Measurements from ENCODE around the gene ATP10A.

The ATP10A gene

GRCh38 chr15:25675396-25675795 lies 187.7 kb downstream of the ATP10A start:
- TF ChIP-seq ZFX (IDR thresholded peaks at IDR 0.05) (no peak), CTCF (conservative IDR thresholded peaks at IDR 0.05) (no peak)
- H3K27ac ChIP-seq: no peak overlapping the region

DNA sequence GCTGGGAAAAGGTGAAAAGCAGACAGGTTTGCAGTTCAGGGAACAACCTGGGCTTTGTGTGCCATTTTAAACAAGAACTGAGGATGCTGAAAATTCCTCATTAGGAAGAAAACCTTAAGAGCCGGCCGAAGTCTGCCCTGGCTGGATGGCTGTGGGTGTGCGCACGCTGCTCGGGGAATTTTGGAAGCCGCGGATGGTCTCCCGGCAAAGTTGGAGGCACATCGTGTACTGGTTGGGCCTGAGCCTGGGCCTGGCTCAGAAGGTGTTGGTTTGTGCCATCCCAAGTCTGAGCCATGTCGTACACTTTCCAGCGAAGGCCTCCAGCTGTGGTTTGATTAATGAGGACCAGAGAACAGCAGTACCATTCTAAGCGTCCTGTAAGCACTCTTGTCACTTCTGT lies 188.2 kb downstream of the ATP10A start:
- no peak overlapping the region for H3K27ac ChIP-seq
- TF ChIP-seq ZFX (IDR thresholded peaks at IDR 0.05): no peak
- no peak for TF ChIP-seq CTCF (conservative IDR thresholded peaks at IDR 0.05)

- TF ChIP-seq ZFX (IDR thresholded peaks at IDR 0.05): no peak
- no peak for TF ChIP-seq CTCF (conservative IDR thresholded peaks at IDR 0.05)
- H3K27ac ChIP-seq: no peak overlapping the region
Observed at GRCh38 chr15:25673972-25674371, 189.2 kb downstream of the ATP10A start.

- TF ChIP-seq CTCF (conservative IDR thresholded peaks at IDR 0.05) (no peak), ZFX (IDR thresholded peaks at IDR 0.05) (no peak)
- H3K27ac ChIP-seq: no peak overlapping the region
Observed at GRCh38 chr15:25673351-25673750, 189.8 kb downstream of the ATP10A start.

- H3K27ac ChIP-seq: no peak overlapping the region
- TF ChIP-seq ZFX (IDR thresholded peaks at IDR 0.05) (no peak), CTCF (conservative IDR thresholded peaks at IDR 0.05) (no peak)
Observed at GRCh38 chr15:25671132-25671531, 192.0 kb downstream of the ATP10A start.

DNA sequence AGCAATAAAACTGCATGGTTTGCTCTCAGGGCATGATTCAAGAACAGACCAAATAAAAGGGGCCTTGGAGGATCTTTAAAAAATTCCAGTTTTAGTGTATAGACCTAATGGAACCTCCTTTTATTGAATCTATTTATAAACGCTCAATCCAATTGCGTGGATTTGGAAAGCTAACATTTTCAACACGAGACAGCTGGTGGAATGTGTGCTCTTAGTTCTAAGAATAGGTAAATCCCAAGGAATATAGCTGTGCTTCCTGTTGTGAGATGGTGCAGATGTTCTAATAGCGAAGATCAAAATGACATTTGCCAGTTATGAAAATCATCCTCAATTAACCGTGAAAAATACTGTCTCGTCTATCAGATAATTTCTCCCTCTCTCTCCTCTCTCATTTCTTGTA lies 192.5 kb downstream of the ATP10A start:
- TF ChIP-seq ZFX (IDR thresholded peaks at IDR 0.05) (no peak), CTCF (conservative IDR thresholded peaks at IDR 0.05) (no peak)
- no peak overlapping the region for H3K27ac ChIP-seq

GRCh38 chr15:25670025-25670554 lies 193.0 kb downstream of the ATP10A start:
- H3K27ac ChIP-seq: no peak overlapping the region
- TF ChIP-seq ZFX (IDR thresholded peaks at IDR 0.05) (no peak), CTCF (conservative IDR thresholded peaks at IDR 0.05) (no peak)
